Activated CD8-positive, alpha-beta memory T cell treated with anti-CD3 and anti-CD28 coated beads, Interleukin-2, amount 50 U/mL, for 48 hours (primary cell): ENCODE measurements around the gene KRTAP9-7.

Experiments
- DNase-seq: peaks from one replicate; pipeline ENCODE4 v3.0.0-alpha.2; 2020

The KRTAP9-7 gene

DNA sequence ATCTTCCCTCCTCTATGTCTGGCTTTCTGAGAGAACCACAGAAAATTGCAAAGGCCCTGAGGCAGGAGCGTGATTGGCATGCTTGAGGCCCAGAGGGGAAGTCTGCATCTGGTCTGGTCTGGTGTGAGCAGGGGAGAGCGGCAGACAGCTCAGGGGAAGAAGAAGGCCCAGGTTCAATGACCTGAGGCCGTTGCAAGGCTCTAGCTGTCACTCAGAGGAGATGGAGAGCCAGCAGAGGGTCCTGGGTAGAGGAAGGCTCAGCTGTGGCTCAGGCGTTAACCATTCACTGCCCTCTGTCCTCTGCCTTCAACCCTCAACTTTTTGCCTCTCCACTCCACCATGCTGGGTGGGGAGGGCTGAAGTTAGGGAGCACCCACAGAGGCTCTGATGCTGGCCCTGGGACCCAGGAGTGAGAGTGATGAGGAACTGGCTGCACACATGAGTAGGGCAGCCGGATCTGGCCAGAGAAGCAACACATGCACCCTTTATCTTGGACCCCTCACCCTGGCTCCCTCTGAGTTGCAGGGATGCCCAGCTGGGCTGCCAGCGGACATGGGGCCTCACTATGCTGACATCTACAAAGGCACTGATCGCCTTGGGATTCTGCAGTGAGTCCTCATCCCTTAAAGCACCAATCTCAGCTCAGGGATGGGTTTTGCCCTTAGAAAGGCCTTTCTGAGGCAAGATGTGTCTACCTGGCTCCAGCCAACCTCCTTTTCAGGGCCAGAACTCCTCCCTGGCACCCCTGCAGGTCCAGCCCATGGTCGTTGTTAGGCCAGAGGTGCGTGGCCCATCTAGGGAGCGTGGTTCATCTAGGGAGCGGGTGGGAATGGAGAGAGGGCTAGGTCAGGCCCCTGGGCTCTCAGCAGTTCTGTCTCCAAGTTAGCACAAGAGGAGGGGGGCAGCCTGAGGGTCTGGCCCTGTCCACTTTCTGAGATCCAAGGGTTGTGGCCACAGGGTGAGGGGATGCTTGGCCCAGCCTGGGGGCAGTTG, 47.7 kb downstream of the KRTAP9-7 start:
- no peak for DNase-seq

DNA sequence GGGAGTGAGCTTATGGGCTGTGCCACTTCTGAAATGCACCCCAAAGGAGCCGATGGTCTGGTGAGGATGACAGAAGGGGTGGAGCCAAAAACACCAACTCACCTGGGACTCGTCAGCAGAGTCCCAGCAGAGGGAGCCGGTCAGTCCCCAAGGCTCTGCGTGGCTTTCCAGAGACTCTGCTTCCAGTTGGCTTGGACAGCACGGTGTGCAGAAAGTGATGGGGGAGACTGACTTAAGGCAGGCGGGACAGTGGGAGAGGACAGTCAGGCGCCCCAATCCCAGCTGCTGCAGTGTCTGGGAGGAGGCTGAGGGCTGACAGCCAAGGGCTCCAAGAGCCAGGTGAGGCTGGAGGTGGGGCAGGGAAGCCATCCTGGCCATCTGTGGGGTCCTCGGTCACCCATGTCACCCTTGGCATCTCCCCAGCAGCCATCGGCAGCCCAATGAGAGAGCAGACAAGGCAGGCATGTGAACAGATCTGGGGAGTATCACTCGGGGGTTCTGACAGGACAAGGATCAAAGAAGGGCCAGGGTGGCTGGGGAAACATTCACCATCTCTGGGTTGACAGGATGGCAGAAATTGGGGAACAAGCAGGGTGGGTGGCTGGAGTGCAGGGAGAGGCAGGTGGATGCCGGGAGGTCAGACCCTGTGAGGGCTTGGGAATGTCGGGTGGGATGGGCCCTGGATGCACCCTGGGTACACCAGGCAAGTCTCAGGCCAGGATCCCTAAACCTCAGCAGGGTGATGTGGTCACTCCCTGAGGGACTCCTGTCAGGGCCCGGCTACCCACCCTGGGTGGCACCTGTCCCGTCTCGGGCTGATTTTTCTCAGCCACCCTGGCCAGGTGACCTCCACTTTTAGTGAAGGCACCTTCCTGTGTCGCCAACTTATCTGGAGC, 48.9 kb downstream of the KRTAP9-7 start:
- no peak for DNase-seq

DNA sequence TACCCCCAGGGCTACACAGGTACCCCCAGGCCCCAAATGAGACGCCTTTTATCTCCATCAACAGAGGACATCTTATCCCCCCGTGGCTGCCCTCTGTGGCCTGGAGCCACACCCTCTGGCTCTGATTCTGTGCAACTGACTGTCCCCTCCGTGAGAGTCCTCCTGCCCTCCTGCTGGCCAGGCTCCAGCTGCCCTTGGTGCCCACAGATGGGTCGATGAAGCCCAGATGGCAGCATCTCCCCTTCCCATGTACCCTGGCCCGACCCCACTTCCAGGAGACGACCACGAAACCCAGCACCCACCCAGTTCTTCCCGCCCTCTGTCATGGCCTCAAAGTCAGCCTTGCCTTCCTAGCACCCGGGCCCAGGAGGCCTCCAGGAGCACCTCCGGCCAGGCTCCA, 49.6 kb downstream of the KRTAP9-7 start:
- no peak for DNase-seq

DNA sequence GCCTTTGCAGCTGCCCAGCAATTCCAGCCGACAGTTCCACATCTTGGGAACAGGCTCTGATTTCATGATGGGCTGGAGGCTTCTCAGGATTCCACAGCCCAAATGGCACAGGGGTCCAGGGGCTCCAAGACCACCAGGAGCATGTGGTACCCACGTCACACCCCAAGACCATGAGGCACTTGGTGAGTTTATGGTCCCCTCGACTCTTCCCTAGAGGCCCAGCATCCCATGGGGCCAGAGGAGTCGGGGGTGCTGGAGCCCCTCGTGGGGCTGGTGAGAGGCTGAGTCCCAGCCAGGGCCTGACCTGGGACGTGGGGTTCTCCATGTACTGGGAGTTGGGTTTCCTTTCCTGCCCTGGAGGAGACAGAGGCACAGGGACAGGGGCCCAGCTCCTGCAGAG, 50.1 kb downstream of the KRTAP9-7 start:
- no peak for DNase-seq
